Measurements from ENCODE around the gene STX18.

- TF ChIP-seq CTCF (IDR thresholded peaks at IDR 0.05 in 2 of 3, conservative IDR thresholded peaks at IDR 0.05 in 1 of 3; ENCODE audit: borderline replicate concordance in 1 of 3, insufficient read depth in 1 of 3, low read depth in 2 of 3, low read length in 2 of 3) (no peak), MAX (IDR thresholded peaks at IDR 0.05) (no peak), ATF3 (IDR thresholded peaks at IDR 0.05) (no peak), POLR2AphosphoS5 (IDR thresholded peaks at IDR 0.05; ENCODE audit: low read depth, low read length) (no peak), SIN3A (IDR thresholded peaks at IDR 0.05; ENCODE audit: low read depth) (no peak), ZNF274 (IDR thresholded peaks at IDR 0.05; ENCODE audit: low read depth, low read length) (no peak), POLR2A (IDR thresholded peaks at IDR 0.05; ENCODE audit: borderline replicate concordance, extremely low read depth, insufficient read depth, insufficient read length) (no peak), EZH2 (IDR thresholded peaks at IDR 0.05) (no peak), RAD21 (IDR thresholded peaks at IDR 0.05; ENCODE audit: low read depth) (no peak)
Measured at GRCh38 chr4:4437798-4438470, 103.9 kb downstream of the STX18 start.
